Measurements from ENCODE around the gene ZNF326.
"Not testable (repeated sequence)": the region's sequence is repeated elsewhere in the genome, so short reads cannot be mapped to it uniquely, and the experiment has no call there.

ZNF326 gene

DNA sequence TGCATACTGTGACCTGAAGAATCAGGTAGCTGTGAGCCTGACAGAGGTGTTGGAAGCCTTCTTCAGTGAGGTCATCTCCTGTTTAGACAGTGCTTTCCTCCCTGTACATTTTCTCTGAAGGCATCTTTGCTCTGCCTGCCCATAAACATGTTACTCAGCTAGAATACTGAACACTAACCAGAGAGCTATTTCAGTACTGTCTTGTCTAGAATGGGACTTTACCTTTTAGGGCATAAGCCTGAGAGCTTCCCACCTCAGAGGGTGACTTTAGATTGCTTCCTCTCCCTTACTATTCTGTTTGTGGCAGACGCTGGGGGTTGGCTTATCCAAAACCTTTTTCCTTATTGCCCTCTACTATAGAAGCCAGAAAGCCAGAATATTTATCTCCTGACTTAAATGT lies 23.3 kb upstream of the ZNF326 start:
- no peak for DNase-seq

DNA sequence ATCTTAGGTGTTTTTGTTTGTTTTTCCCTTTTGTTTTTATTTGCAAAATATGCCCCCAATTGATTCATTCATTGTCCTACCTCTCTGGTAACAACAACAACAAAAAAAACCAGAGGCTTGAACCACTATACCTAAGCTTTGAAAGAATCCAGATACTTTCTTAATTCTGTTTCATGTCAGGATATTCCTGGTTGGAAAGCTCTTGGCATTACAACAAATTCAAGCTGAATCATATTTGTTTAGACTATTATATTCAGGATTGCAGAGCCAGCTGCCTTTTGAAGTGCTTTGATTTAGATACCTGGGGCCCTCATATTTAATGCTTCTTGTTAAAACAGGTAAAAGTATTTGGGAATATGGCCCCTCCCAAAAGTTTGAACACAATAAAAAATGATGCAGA lies 22.9 kb upstream of the ZNF326 start:
- DNase-seq: no peak

DNA sequence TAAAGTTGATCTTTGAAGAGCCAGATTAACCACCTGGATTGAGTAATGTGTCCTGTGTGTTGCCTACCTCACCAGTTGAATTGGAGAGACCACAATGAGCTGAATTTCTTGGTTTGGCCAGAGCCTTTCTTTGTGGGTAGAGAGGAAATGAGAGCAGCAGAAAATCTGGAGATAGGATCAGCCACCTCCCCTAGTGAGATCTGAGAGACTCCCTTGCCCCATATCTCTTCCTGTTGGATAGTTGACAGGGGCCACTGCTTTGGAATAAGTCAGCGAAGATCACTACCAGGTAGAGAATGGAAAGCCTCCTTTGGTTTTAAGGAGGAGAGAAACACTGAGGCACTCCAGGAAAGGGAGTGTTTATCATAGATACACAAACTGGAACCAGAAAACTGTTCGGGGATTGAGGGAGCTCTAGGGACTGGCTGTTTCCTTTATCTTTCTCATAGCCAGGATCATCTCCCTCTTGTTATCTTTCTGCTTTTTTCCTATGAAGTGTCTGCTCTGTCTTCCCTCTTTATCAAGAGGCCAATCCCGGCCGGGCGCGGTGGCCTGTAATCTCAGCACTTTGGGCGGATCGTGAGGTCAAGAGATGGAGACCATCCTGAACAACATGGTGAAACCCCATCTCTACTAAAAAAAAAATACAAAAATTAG lies 21.3 kb upstream of the ZNF326 start:
- DNase-seq: no peak

DNA sequence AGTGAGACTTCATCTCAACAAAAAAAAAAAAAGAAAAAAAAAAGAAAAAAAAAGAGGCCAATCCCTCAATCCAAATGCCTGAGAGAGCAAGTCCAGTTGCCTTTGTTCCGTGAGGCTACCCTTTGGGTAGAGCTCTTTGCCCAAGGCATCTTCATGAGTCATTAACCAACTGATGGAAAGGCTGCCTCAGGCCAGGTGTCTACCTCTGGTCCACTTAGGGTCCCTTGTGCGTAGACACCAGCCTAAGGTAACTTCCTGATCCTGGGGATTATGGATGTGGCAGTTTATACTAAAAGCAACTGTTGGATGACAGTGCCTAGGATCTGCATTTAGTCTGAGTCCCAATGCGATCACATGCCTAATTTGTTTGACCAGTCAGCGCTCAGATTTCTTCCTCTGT lies 20.7 kb upstream of the ZNF326 start:
- no peak for DNase-seq

DNA sequence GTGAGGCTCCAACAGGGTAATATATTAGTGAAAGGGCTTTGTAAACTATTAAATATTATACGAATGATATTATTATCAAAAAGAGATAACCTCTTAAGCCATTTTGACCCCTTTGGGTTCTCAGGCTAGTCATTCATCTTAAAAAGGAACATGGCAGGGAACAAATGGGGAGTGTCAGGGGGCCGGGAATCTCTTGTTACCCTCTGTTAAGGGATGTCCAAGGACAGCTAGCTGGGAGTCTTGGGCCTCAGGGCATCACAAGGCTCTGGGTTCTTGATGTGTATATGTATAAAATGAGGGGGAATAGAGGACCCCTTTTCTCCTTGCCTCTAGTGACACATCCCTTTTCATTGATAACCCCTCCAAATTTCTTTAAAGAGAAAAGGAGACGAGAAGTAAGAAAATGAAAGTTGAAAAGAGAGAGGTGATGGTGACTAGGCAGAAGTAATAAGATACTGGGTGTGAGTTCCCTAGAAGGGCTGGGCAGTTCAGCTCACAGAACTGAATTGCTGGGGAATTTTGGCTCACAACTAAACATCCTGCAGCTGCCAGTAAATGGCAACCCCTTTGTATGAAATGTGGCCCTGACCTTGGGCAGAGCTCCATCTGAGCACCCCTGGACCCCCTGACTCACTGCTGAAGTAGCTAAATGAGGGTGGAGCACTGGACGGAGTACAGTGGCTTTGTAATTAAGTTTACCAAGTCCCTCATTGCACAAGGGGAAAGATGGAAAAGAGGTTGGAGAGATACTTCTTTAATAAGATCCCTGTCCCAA lies 20.0 kb upstream of the ZNF326 start:
- DNase-seq: no peak

DNA sequence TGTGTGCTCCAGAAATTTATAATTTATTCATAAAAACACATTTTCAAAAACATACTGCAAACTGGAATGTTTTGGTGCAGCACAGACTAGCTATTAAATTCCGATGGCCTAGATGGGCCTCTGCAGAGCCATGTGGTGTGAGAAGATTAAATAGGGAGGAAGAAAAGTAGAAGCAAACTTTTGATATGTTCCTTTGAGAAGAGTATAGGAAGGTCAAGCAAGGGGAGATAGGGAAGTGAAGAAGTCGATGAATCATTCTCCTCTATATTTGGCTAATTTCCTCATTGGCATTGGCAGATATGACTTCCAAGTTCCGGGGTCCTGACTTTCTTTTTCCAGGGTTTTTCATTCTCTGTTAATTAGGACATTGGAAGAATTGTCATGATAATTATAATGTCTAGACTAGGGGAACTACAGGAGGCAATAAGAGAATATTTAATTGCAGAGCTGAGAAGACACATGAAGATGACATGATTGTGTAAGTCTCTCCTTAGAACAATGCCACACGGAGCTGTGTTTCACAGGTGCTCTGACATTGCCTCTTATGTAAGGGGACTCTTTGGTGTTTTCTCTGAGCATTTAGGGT lies 19.3 kb upstream of the ZNF326 start:
- no peak for DNase-seq

DNA sequence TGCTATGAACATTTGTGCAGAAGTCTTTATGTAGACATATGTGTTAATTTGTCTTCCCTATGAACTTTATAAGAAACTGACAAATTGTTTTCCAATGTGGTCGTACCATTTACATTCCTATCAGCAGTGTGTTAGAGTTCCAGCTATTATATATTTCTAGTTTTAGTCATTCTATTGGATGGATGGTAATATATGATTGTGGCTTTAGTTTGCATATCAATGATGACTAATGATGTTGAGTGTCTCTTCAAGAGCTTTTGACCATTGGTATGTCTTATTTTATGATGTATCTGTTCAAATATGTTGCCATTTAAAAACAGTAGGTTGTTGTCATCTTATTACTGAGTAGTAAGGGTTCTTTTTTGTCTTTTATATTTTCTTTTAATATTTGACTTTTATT lies 16.2 kb upstream of the ZNF326 start:
- DNase-seq: no peak

DNA sequence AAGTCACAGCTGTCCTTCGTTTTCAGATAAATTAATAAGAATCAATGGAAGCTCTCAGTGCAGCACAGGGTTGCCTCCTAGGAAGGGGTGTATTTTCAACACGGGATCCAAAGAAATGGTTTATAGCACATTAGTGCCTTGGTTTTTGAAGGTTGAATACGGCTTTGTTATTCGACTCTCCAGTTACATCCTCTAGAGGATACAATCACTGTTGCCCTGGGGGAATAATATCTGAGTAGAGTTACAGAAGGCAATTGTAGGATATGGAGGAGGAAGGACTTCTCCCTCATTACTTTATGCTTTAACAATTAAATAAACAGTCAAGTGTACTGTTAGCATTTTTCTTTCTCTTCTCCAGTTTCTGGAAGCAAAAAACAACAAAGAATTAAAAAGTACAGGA lies 14.3 kb upstream of the ZNF326 start:
- no peak for DNase-seq

DNA sequence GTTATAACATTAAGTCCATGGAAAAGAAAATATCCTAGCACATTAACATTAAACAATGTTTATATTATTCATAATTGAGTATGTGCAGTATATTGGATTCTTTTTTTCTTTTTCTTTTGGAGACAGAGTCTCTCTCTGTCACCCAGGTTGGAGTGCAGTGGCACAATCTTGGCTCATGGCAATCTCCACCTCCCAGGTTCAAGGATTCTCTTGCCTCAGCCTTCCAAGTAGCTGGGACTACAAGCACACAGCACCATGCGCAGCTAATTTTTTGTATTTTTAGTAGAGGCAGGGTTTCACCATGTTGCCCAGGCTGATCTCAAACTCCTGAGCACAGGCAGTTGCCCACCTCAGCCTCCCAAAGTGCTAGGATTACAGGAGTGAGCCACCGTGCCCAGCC lies 12.1 kb upstream of the ZNF326 start:
- not testable (repeated sequence) for DNase-seq

DNA sequence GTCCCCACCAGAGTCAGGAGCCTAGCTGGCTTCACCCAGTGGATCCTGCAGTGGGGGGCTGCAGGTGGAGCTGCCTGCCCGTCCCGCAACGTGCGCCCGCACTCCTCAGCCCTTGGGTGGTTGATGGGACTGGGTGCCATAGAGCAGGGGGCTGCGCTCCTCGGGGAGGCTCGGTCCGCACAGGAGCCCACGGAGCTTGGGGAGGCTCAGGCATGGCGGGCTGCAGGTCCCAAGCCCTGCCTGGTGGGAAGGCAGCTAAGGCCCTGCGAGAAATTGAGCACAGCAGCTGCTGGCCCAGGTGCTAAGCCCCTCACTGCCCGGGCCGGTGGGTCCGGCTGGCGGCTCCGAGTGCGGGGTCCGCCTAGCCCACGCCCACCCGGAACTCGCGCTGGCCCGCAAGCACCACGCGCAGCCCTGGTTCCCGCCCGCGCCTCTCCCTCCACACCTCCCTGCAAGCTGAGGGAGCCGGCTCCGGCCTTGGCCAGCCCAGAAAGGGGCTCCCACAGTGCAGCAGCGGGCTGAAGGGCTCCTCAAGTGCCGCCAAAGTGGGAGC lies 10.3 kb upstream of the ZNF326 start:
- not testable (repeated sequence) for DNase-seq

DNA sequence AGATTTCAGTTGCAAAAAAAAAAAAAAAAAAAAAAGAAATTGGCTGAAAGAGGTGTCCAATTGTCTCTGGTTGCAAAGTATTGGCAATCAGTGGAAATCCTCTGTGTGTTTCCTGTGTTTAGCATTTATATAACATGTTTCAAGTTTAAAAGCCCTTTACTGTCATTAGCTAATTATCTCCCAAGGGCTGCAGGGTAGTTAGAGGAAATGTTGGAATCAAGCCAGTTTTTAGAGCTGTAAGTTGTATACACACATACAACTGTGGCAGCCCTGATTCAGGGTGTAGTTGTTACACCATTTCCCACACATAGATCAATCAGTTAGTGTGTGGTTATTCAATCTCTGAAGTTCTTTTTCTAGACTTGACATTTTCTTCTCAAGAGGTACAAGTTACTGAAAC lies 8.9 kb upstream of the ZNF326 start:
- no peak for DNase-seq

DNA sequence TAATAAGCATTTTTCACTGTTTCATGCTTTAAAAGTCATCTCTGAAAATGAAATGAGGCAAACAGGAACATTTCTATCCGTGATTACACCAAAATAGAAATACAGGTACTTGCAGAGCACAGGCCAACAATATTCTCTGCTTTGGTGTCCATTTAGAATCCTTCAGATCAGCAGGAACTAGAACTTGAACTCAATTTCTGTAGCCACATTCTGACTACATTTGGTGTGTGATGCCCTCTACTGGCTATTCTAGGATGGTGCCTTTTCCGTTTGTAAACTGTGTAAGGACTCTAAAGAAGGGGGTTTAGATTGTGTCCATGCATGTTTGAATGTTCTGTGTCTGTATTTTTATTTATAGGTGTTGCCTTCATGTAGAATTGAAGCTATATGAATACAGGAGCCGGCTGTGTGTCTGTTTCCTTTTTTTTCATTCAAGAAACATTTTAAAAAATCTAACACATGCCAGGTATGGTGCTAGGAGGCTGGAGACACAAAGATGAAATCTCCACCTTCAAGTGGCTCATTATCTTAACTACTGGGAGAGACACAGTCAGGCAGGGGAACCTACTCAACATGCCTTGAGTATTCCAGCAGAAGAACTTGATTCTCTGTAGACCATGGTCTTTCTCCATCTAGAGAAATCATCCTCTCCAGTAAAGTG lies 7.6 kb upstream of the ZNF326 start:
- peak; percentile 32 for DNase-seq

DNA sequence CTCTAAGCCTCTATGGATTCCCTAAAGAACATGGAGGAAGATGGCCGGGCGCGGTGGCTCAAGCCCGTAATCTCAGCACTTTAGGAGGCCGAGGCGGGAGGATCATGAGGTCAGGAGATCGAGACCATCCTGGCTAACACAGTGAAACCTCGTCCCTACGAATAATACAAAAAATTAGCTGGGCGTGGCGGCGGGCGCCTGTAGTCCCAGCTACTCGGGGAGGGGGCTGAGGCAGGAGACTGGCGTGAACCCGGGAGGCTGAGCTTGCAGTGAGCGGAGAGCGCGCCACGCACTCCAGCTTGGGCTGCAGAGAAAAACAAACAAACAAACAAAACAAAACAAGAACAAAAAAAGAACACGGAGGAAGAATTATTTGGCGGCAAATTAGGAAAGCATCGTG lies 5.8 kb upstream of the ZNF326 start:
- DNase-seq: no peak

DNA sequence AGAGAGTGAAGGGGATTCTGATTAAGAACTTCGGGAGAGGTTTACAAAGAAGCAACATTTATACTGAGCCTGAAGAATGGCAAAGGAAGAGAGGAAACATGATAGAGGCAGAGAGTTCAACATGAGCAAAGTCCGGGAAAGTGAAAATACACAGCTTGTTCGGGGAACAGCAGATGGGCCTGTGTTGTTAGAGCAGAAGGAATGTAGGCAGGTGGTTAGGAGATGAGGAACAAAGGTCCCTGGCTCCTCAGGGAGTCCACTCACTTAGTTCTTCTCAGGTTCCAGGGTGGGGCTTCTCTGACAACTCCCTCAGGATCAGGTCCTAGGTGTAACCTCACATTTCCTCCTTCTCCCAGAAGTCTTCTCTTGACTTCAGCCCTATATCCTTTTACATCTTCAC lies 5.1 kb upstream of the ZNF326 start:
- no peak for DNase-seq

DNA sequence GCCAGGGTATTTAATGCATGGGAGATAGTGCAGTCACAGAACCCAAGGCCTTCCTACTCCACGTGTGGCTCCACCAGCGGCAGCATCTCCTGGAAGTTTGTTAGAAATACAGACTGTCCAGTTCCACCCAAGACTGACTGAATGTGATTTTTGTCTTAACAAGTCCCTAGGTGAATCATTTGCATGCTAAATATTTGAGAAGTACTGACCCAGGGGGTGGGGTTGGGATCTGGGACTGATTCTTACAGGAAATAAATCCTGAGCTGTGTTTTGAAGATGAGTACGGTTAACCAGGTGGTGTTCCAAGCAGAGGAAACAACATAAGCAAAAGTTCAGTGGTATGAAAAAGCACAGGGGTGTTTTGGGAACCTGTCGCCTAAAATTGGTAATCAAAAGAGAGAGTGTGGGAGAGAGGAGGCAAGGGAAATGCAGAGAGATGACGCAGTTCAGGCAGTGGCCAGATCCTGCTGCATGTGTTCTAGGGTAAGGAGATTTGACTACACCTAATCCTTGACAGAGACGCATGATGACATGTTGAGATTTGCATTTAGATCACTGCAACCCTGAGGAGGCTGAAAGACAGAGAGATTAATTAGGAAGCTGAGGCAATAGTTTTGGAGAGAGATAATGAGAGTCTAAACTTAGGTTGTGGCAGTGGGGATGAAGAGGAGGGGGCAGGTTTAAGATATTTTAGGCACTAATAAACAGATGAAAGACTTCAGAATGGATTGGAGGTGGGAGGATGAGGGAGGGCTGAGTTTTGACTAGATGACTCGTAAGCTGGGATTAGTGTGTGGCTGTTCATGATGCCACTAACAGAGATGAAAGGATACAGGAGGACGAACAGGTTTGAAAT lies 3.7 kb upstream of the ZNF326 start:
- DNase-seq: no peak

DNA sequence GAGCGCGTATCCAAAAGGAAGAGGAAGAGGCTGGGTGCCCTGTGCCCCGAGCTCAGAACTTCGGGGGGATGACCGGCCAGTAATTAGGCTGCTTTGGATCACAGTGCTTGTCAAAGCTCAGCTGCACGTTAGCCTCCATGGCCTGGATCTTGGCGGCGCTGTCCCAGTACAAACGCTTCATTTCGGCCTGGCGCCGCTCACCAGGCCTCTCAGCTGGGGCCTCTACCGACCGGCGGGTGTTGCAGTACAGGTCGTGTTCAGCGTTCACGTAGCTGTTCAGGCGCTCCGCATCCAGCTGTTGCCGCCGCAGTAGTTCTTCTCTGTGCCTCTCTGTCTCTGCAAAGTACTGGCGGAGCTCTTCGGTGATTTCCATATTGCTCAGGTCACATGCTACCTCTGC lies 1.4 kb upstream of the ZNF326 start:
- DNase-seq: no peak

DNA sequence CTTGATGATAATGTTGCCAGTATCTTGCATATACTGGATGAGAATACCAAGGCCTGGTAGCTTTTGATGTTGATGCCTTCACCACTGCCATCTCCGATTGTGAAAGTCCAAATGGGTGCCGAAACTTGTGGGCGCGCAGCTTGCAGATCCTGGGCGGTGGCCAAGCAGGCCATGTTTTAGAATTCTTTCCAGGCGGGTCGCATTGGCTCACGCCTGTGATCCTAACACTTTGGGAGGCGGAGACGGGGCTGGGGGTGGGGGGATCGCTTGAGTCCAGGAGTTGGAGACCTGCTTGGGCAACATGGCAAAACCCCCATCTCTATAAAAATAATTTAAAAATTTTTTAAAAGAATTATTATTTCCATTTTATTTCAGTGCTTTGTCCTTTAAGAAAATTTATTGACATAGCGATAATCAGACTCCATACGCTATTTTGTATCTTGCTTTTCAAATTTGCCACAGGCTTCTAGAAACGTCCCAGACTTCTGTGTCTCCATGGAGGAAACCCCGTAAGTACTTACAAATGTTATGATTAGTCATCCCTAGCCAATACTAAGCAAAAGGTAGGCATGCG lies 592 bp upstream of the ZNF326 start:
- DNase-seq: no peak

DNA sequence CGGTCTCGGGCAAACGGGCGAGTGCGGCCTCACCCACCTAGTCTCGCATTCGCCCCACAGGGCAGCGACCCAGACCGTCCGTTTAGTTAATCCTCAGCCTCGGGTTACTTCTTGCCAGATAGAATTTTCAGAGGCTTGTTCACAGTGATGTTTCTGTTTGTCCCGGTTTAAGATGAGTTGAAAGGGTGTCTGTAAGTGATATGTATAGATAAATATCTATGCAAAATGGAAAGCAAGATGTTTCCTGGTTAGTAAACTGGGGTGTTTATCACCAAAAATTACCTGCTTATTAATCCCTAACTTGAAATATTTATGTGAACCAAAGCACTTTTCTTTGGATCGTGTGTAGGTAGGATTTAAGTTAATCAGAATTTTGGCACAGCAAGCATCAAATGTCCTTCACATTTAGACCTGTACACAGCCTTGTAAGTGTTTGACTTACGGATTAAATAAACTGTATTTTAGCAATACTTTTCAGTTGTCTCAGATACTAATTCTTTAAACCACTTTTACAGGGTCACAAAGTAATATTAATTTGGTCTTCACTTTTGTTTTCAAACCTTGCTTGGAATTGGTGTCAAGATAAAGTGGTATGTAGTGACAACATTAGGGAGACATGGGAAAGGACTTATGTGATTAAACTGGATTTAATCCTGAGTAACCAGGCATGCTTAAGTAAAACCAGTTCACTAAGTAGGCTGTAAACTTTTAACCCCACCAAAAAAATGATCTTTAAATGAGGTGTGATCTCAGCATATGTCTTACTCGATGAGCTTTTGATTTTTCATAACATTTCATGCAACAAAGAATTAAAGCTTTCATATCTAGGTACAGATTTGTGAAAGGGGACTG lies 914 bp downstream of the ZNF326 start:
- DNase-seq: no peak

DNA sequence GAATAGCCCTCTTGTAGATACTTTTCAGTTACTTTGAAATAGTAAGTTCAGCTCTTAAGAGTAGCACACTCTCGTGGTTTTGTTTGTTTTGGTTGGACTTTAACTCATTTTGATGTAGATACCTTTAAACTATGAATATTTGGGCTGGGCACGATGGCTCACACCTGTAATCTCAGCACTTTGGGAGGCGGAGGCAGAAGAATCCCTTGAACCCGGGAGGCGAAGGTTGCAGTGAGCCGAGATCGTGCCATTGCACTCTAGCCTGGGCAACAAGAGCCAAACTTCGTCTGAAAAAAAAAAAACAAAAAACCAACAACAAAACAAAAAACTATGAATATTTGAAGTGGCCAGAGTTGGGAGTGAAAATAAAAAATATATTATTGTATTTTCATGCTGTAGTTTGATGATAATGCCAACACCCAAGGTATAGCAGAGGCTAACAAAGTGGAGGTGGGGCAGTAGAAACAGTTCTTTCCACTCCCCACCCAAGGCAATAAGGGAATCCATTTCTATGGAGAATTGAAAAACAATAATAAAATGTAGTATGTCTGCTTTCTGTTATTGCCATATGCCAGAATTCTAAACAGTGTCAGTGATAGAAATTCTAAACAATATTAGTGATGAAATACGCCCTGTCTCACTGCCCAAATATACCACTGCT lies 1.7 kb downstream of the ZNF326 start:
- DNase-seq: no peak

DNA sequence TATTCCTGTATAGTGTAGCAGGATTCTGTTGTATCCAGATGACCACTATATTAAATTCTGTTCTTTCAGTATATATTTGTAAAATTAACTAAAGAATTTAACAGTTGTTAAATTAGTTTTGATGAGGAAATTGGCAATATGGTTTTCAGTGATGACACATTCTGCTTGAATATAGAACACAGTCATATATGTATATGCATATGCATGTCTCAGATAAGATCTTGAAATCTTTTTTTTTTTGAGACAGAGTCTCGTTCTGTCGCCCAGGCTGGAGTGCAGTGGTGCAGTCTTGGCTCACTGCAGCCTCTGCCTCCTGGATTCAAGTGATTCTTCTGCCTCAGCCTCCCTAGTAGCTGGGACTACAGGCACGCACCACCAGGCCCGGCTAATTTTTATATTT lies 2.2 kb downstream of the ZNF326 start:
- DNase-seq: not testable (repeated sequence)

DNA sequence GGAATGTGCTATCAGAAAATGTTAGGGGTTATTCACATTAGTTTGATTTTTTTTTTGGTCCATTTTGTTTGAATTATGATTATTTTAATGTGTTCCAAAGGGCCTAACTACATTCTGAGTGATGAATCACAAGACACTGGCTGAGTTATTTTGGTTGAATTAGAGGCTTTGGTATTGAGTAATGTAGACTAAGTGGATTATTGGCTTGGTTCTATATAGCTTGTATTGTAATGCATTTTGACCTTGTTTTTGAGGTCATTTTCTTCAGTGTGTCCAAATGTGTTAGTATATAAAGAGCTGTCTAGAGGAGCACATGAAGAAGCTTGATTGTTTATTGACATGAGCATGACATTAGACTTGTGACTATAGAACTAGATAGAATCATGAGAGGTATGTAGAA lies 3.4 kb downstream of the ZNF326 start:
- no peak for DNase-seq

All from activated CD4-positive, alpha-beta T cell treated with anti-CD3 and anti-CD28 coated beads, Interleukin-2, amount 50 U/mL, for 1 hour (primary cell).